CD4-positive, CD25-positive, alpha-beta regulatory T cell (primary cell): Measurements from ENCODE around the gene AGBL1. TPM values are rescaled to one million over a fixed set of nuclear protein-coding genes. Genes with fewer than 3 reads are reported as not detected.

Experiments used
- ATAC-seq, 2 donors: fragments of 150-1000 bp; cut with Tn5 transposase; one replicate each; pipeline ENCODE4 v1.10.0; 2021; ENCODE audit warnings: low read depth in 2 of 2, moderate number of reproducible peaks in 2 of 2, moderate library complexity in 1 of 2
- DNase-seq, 3 donors: peaks; one replicate each; pipeline versions ENCODE4 v3.0.0 to v3.0.0-alpha.2; 2012 to 2022; ENCODE audit warnings: mixed read lengths in 1 of 3
- H3K27ac ChIP-seq: one replicate; pipeline ENCODE4 v1.7.0; 2013; ENCODE audit warnings: mild to moderate bottlenecking, low read length; ENCODE audit not compliant: insufficient read depth, poor library complexity, severe bottlenecking
- H3K27me3 ChIP-seq: one replicate; pipeline ENCODE4 v1.7.0; 2013; ENCODE audit warnings: low read length; ENCODE audit not compliant: control insufficient read depth, insufficient read depth
- H3K36me3 ChIP-seq: one replicate; pipeline ENCODE4 v1.7.0; 2013; ENCODE audit warnings: mild to moderate bottlenecking, low read length, moderate library complexity; ENCODE audit not compliant: control insufficient read depth, insufficient read depth
- H3K4me1 ChIP-seq: 2 replicates; pipeline ENCODE4 v1.7.0; 2013; ENCODE audit warnings: mild to moderate bottlenecking, low read length; ENCODE audit not compliant: insufficient read depth, control insufficient read depth, poor library complexity, severe bottlenecking
- H3K4me3 ChIP-seq: one replicate; pipeline ENCODE4 v1.7.0; 2013; ENCODE audit warnings: low read depth, mild to moderate bottlenecking, low read length, moderate library complexity
- H3K9me3 ChIP-seq, 2 experiments: 1 replicate in 1 of 2; 2 replicates in 1 of 2; pipeline ENCODE4 v1.7.0; 2013; ENCODE audit warnings: low read length in 2 of 2, mild to moderate bottlenecking in 1 of 2, moderate library complexity in 1 of 2; ENCODE audit not compliant: control insufficient read depth in 2 of 2
- H3K27ac Mint-ChIP-seq, 3 donors: one replicate each; pipeline ENCODE4 v1.8.0; 2020 to 2022; ENCODE audit warnings: mild to moderate bottlenecking in 3 of 3, mixed read lengths in 3 of 3, moderate library complexity in 2 of 3
- H3K27me3 Mint-ChIP-seq: one replicate; pipeline ENCODE4 v1.8.0; 2022; ENCODE audit warnings: mild to moderate bottlenecking, mixed read lengths
- H3K36me3 Mint-ChIP-seq: one replicate; pipeline ENCODE4 v1.8.0; 2020; ENCODE audit warnings: mixed read lengths
- H3K4me1 Mint-ChIP-seq, 4 donors: one replicate each; pipeline ENCODE4 v1.8.0; 2020 to 2022; ENCODE audit warnings: mixed read lengths in 4 of 4, mild to moderate bottlenecking in 1 of 4
- H3K4me3 Mint-ChIP-seq, 4 donors: one replicate each; pipeline ENCODE4 v1.8.0; 2020 to 2022; ENCODE audit warnings: mild to moderate bottlenecking in 4 of 4, mixed read lengths in 4 of 4, moderate library complexity in 3 of 4
- H3K9me3 Mint-ChIP-seq, 7 donors: one replicate each; pipeline ENCODE4 v1.8.0; 2020 to 2022; ENCODE audit warnings: mixed read lengths in 7 of 7, mild to moderate bottlenecking in 3 of 7, moderate library complexity in 2 of 7
- polyA plus RNA-seq, 4 donors: library from polyadenylated mRNA; unstranded; fragments of 300-500 nt; fragmentation: Illumina TruSeq; gene quantifications; one replicate each; pipeline ENCODE4 v1.2.3, GENCODE V29; 2021
- total RNA-seq: library from RNA; stranded (reverse); gene quantifications from one replicate; pipeline ENCODE4 v1.2.3, GENCODE V29; 2022

The AGBL1 gene
- total and polyA plus RNA-seq, 5 donors from 2014 or later = not detected

GRCh38 chr15:86906376-86906775, 826.7 kb downstream of the AGBL1 start:
- H3K27ac Mint-ChIP-seq = no peak overlapping the region
- no peak overlapping the region for H3K4me3 Mint-ChIP-seq
- H3K27me3 Mint-ChIP-seq = peaks cover 12% of the 10 kb centered on the region
- Histone ChIP-seq H3K9me3 (no peaks in the 10 kb centered on the region), H3K36me3 (no peaks in the 10 kb centered on the region), H3K27ac (no peak overlapping the region), H3K4me1 (no peaks in the 10 kb centered on the region), H3K4me3 (no peak overlapping the region), H3K27me3 (no peaks in the 10 kb centered on the region)
- ATAC-seq (no peak), DNase-seq (no peak)
- no peaks in the 10 kb centered on the region for H3K4me1 Mint-ChIP-seq
- H3K36me3 Mint-ChIP-seq = no peaks in the 10 kb centered on the region
- H3K9me3 Mint-ChIP-seq = peaks cover 0 to 8% (median 0%) of the 10 kb centered on the region in 7 donors

GRCh38 chr15:86911022-86911421, 831.4 kb downstream of the AGBL1 start:
- DNase-seq (no peak), ATAC-seq (no peak)
- Histone ChIP-seq H3K4me3 (no peak overlapping the region), H3K27ac (no peak overlapping the region), H3K4me1 (no peaks in the 10 kb centered on the region), H3K27me3 (no peaks in the 10 kb centered on the region), H3K36me3 (no peaks in the 10 kb centered on the region), H3K9me3 (no peaks in the 10 kb centered on the region)
- peaks cover 5% of the 10 kb centered on the region for H3K27me3 Mint-ChIP-seq
- H3K4me3 Mint-ChIP-seq = no peak overlapping the region
- H3K9me3 Mint-ChIP-seq = peaks cover 0 to 6% (median 0%) of the 10 kb centered on the region in 7 donors
- no peaks in the 10 kb centered on the region for H3K4me1 Mint-ChIP-seq
- no peak overlapping the region for H3K27ac Mint-ChIP-seq
- H3K36me3 Mint-ChIP-seq = no peaks in the 10 kb centered on the region

GRCh38 chr15:86912661-86913060, 833.0 kb downstream of the AGBL1 start:
- H3K27me3 ChIP-seq = no peaks in the 10 kb centered on the region
- H3K36me3 Mint-ChIP-seq = no peaks in the 10 kb centered on the region
- no peaks in the 10 kb centered on the region for H3K36me3 ChIP-seq
- ATAC-seq (no peak), DNase-seq (no peak)
- H3K4me3 Mint-ChIP-seq = no peak overlapping the region
- H3K9me3 Mint-ChIP-seq = peaks cover 0 to 6% (median 0%) of the 10 kb centered on the region in 7 donors
- H3K4me1 ChIP-seq = no peaks in the 10 kb centered on the region
- peaks cover 4% of the 10 kb centered on the region for H3K27me3 Mint-ChIP-seq
- no peak overlapping the region for H3K4me3 ChIP-seq
- H3K27ac ChIP-seq = no peak overlapping the region
- no peaks in the 10 kb centered on the region for H3K9me3 ChIP-seq
- no peak overlapping the region for H3K27ac Mint-ChIP-seq
- no peaks in the 10 kb centered on the region for H3K4me1 Mint-ChIP-seq

- H3K27me3 Mint-ChIP-seq = no peaks in the 10 kb centered on the region
- no peak overlapping the region for H3K4me3 Mint-ChIP-seq
- Histone ChIP-seq H3K36me3 (no peaks in the 10 kb centered on the region), H3K4me3 (no peak overlapping the region), H3K27ac (no peak overlapping the region), H3K9me3 (no peaks in the 10 kb centered on the region), H3K4me1 (no peaks in the 10 kb centered on the region), H3K27me3 (no peaks in the 10 kb centered on the region)
- no peaks in the 10 kb centered on the region for H3K4me1 Mint-ChIP-seq
- H3K9me3 Mint-ChIP-seq = peaks cover 0 to 3% (median 0%) of the 10 kb centered on the region in 7 donors
- ATAC-seq (no peak), DNase-seq (peak in 1 of 3 donors; percentile 7)
- no peak overlapping the region for H3K27ac Mint-ChIP-seq
- H3K36me3 Mint-ChIP-seq = no peaks in the 10 kb centered on the region
Measured at GRCh38 chr15:86915811-86916331, 836.2 kb downstream of the AGBL1 start.

- H3K27ac ChIP-seq = no peak overlapping the region
- DNase-seq (no peak), ATAC-seq (no peak)
- no peaks in the 10 kb centered on the region for H3K27me3 Mint-ChIP-seq
- no peak overlapping the region for H3K27ac Mint-ChIP-seq
- no peaks in the 10 kb centered on the region for H3K9me3 ChIP-seq
- H3K36me3 Mint-ChIP-seq = no peaks in the 10 kb centered on the region
- H3K9me3 Mint-ChIP-seq = peaks cover 0 to 3% (median 0%) of the 10 kb centered on the region in 7 donors
- no peaks in the 10 kb centered on the region for H3K4me1 Mint-ChIP-seq
- H3K4me1 ChIP-seq = no peaks in the 10 kb centered on the region
- H3K4me3 Mint-ChIP-seq = no peak overlapping the region
- H3K36me3 ChIP-seq = no peaks in the 10 kb centered on the region
- H3K4me3 ChIP-seq = no peak overlapping the region
- H3K27me3 ChIP-seq = no peaks in the 10 kb centered on the region
Measured at GRCh38 chr15:86916671-86917360, 837.1 kb downstream of the AGBL1 start.

GRCh38 chr15:86917361-86917671, 837.6 kb downstream of the AGBL1 start:
- H3K4me1 Mint-ChIP-seq = no peaks in the 10 kb centered on the region
- no peaks in the 10 kb centered on the region for H3K27me3 Mint-ChIP-seq
- H3K4me3 Mint-ChIP-seq = no peak overlapping the region
- H3K4me1 ChIP-seq = no peaks in the 10 kb centered on the region
- no peaks in the 10 kb centered on the region for H3K36me3 ChIP-seq
- H3K27ac Mint-ChIP-seq = no peak overlapping the region
- ATAC-seq (no peak), DNase-seq (no peak)
- H3K9me3 ChIP-seq = no peaks in the 10 kb centered on the region
- H3K4me3 ChIP-seq = no peak overlapping the region
- H3K27ac ChIP-seq = no peak overlapping the region
- no peaks in the 10 kb centered on the region for H3K27me3 ChIP-seq
- peaks cover 0 to 3% (median 0%) of the 10 kb centered on the region in 7 donors for H3K9me3 Mint-ChIP-seq
- H3K36me3 Mint-ChIP-seq = no peaks in the 10 kb centered on the region

GRCh38 chr15:86919581-86919980, 839.9 kb downstream of the AGBL1 start:
- Histone ChIP-seq H3K4me3 (no peak overlapping the region), H3K4me1 (no peaks in the 10 kb centered on the region), H3K9me3 (no peaks in the 10 kb centered on the region), H3K27me3 (no peaks in the 10 kb centered on the region), H3K27ac (no peak overlapping the region), H3K36me3 (no peaks in the 10 kb centered on the region)
- no peak overlapping the region for H3K4me3 Mint-ChIP-seq
- H3K27me3 Mint-ChIP-seq = no peaks in the 10 kb centered on the region
- H3K9me3 Mint-ChIP-seq = peaks cover 0 to 2% (median 0%) of the 10 kb centered on the region in 7 donors
- no peaks in the 10 kb centered on the region for H3K4me1 Mint-ChIP-seq
- no peaks in the 10 kb centered on the region for H3K36me3 Mint-ChIP-seq
- DNase-seq = no peak
- ATAC-seq = no peak
- H3K27ac Mint-ChIP-seq = no peak overlapping the region

GRCh38 chr15:86929461-86929860, 849.8 kb downstream of the AGBL1 start:
- H3K27me3 Mint-ChIP-seq = no peaks in the 10 kb centered on the region
- Histone ChIP-seq H3K27me3 (no peaks in the 10 kb centered on the region), H3K4me3 (no peak overlapping the region), H3K27ac (no peak overlapping the region), H3K4me1 (no peaks in the 10 kb centered on the region), H3K36me3 (no peaks in the 10 kb centered on the region), H3K9me3 (no peaks in the 10 kb centered on the region)
- peaks cover 0 to 3% (median 0%) of the 10 kb centered on the region in 7 donors for H3K9me3 Mint-ChIP-seq
- no peaks in the 10 kb centered on the region for H3K36me3 Mint-ChIP-seq
- H3K4me3 Mint-ChIP-seq = no peak overlapping the region
- DNase-seq (no peak), ATAC-seq (no peak)
- H3K27ac Mint-ChIP-seq = no peak overlapping the region
- no peaks in the 10 kb centered on the region for H3K4me1 Mint-ChIP-seq
